ENCODE results near the gene GNPNAT1. TPM values are rescaled to one million over a fixed set of nuclear protein-coding genes. Genes with fewer than 3 reads are reported as not detected.

GNPNAT1 gene
- total RNA-seq, 1 donor from 2014 or later, result 19.9 TPM

GRCh38 chr14:52790756-52791222, 618 bp downstream of the GNPNAT1 start:
- H3K27ac Mint-ChIP-seq, result peak overlapping the region; percentile 92
- no peak for DNase-seq (ENCODE audit: low spot score, unreplicated experiment)
- H3K4me3 Mint-ChIP-seq (ENCODE audit: low read depth), result peak overlapping the region; percentile 90
- H3K27me3 Mint-ChIP-seq, result no peaks in the 10 kb centered on the region
- H3K4me1 Mint-ChIP-seq (ENCODE audit: low read depth), result peaks cover 21% of the 10 kb centered on the region
- H3K36me3 Mint-ChIP-seq (ENCODE audit: insufficient read depth), result peaks cover 1% of the 10 kb centered on the region
- no peak for TF ChIP-seq CTCF (IDR thresholded peaks at IDR 0.05; ENCODE audit: unreplicated experiment)
- no peaks in the 10 kb centered on the region for H3K9me3 Mint-ChIP-seq (ENCODE audit: low read depth)

- H3K27me3 Mint-ChIP-seq, result no peaks in the 10 kb centered on the region
- H3K4me3 Mint-ChIP-seq (ENCODE audit: low read depth), result peak overlapping the region; percentile 90
- no peak for TF ChIP-seq CTCF (IDR thresholded peaks at IDR 0.05; ENCODE audit: unreplicated experiment)
- peaks cover 1% of the 10 kb centered on the region for H3K36me3 Mint-ChIP-seq (ENCODE audit: insufficient read depth)
- H3K9me3 Mint-ChIP-seq (ENCODE audit: low read depth), result no peaks in the 10 kb centered on the region
- peaks cover 21% of the 10 kb centered on the region for H3K4me1 Mint-ChIP-seq (ENCODE audit: low read depth)
- peak overlapping the region; percentile 83 for H3K27ac Mint-ChIP-seq
- DNase-seq (ENCODE audit: low spot score, unreplicated experiment), result no peak
Observed at GRCh38 chr14:52790011-52790755, 1.2 kb downstream of the GNPNAT1 start.

GRCh38 chr14:52789118-52789517, 2.3 kb downstream of the GNPNAT1 start:
- H3K36me3 Mint-ChIP-seq (ENCODE audit: insufficient read depth), result peaks cover 1% of the 10 kb centered on the region
- peaks cover 21% of the 10 kb centered on the region for H3K4me1 Mint-ChIP-seq (ENCODE audit: low read depth)
- no peak for TF ChIP-seq CTCF (IDR thresholded peaks at IDR 0.05; ENCODE audit: unreplicated experiment)
- H3K27me3 Mint-ChIP-seq, result no peaks in the 10 kb centered on the region
- H3K27ac Mint-ChIP-seq, result no peak overlapping the region
- H3K4me3 Mint-ChIP-seq (ENCODE audit: low read depth), result no peak overlapping the region
- DNase-seq (ENCODE audit: low spot score, unreplicated experiment), result no peak
- no peaks in the 10 kb centered on the region for H3K9me3 Mint-ChIP-seq (ENCODE audit: low read depth)

GRCh38 chr14:52786887-52787286, 4.5 kb downstream of the GNPNAT1 start:
- H3K27ac Mint-ChIP-seq, result no peak overlapping the region
- DNase-seq (ENCODE audit: low spot score, unreplicated experiment), result no peak
- H3K36me3 Mint-ChIP-seq (ENCODE audit: insufficient read depth), result peaks cover 1% of the 10 kb centered on the region
- H3K4me1 Mint-ChIP-seq (ENCODE audit: low read depth), result peaks cover 18% of the 10 kb centered on the region
- no peaks in the 10 kb centered on the region for H3K27me3 Mint-ChIP-seq
- no peak for TF ChIP-seq CTCF (IDR thresholded peaks at IDR 0.05; ENCODE audit: unreplicated experiment)
- H3K4me3 Mint-ChIP-seq (ENCODE audit: low read depth), result no peak overlapping the region
- H3K9me3 Mint-ChIP-seq (ENCODE audit: low read depth), result no peaks in the 10 kb centered on the region

- H3K27ac Mint-ChIP-seq, result no peak overlapping the region
- H3K36me3 Mint-ChIP-seq (ENCODE audit: insufficient read depth), result peaks cover 1% of the 10 kb centered on the region
- H3K9me3 Mint-ChIP-seq (ENCODE audit: low read depth), result no peaks in the 10 kb centered on the region
- no peak for DNase-seq (ENCODE audit: low spot score, unreplicated experiment)
- no peaks in the 10 kb centered on the region for H3K4me1 Mint-ChIP-seq (ENCODE audit: low read depth)
- TF ChIP-seq CTCF (IDR thresholded peaks at IDR 0.05; ENCODE audit: unreplicated experiment), result no peak
- H3K27me3 Mint-ChIP-seq, result no peaks in the 10 kb centered on the region
- no peak overlapping the region for H3K4me3 Mint-ChIP-seq (ENCODE audit: low read depth)
Observed at GRCh38 chr14:52783206-52783605, 8.2 kb downstream of the GNPNAT1 start.
